A673 (cell line): ENCODE measurements around the gene EXOSC7. TPM values are rescaled to one million over a fixed set of nuclear protein-coding genes. Genes with fewer than 3 reads are reported as not detected.

Source experiments
- BruUV-seq: library from RNA; stranded (reverse); fragments of 400-500 nt; replicated peaks from 2 replicates; lab custom pipeline; 2021; lab: Mats Ljungman, UMichigan
- CTCF ChIA-PET: fragments of 300-600 bp; sonication (Branson Sonifier 250); formaldehyde crosslinking; loops from one replicate; lab custom pipeline; 2022; ENCODE audit warnings: antibody characterized with exemption; lab: Charles Lee
- POLR2A ChIA-PET: fragments of 300-600 bp; sonication (Branson Sonifier 250); formaldehyde crosslinking; loops from one replicate; lab custom pipeline; 2022; ENCODE audit warnings: antibody characterized with exemption; ENCODE audit not compliant: low non-redundant PET; lab: Charles Lee
- DNase-seq: peaks from one replicate; pipeline ENCODE4 v3.0.0-alpha.2; 2015; ENCODE audit warnings: low spot score
- H3K27ac ChIP-seq: fragments of 200-600 bp; sonication (generic); 2 replicates; pipeline ENCODE4 v1.5.1; 2016; ENCODE audit warnings: mixed run types, low read depth, mild to moderate bottlenecking, mixed read lengths, antibody characterized with exemption, low read length; ENCODE audit not compliant: poor library complexity, severe bottlenecking
- H3K27me3 ChIP-seq: fragments of 200-600 bp; sonication (generic); replicated peaks from 2 replicates; pipeline ENCODE4 v1.6.1; 2017; ENCODE audit warnings: mixed run types, low read depth, mild to moderate bottlenecking, mixed read lengths, antibody characterized with exemption, low read length; ENCODE audit not compliant: insufficient read depth, poor library complexity
- H3K36me3 ChIP-seq: fragments of 200-600 bp; sonication (generic); 2 replicates; pipeline ENCODE4 v1.6.1; 2016; ENCODE audit warnings: mixed run types, mild to moderate bottlenecking, mixed read lengths, antibody characterized with exemption, low read length; ENCODE audit not compliant: insufficient read depth, poor library complexity, severe bottlenecking
- H3K4me1 ChIP-seq: fragments of 200-600 bp; sonication (generic); 2 replicates; pipeline ENCODE4 v1.6.1; 2017; ENCODE audit warnings: mixed run types, mild to moderate bottlenecking, mixed read lengths, antibody characterized with exemption, low read length; ENCODE audit not compliant: insufficient read depth, poor library complexity, severe bottlenecking
- H3K4me3 ChIP-seq: fragments of 200-600 bp; sonication (generic); 2 replicates; pipeline ENCODE4 v1.5.1; 2016; ENCODE audit warnings: low read depth, mixed run types, mild to moderate bottlenecking, mixed read lengths, low read length; ENCODE audit not compliant: poor library complexity, severe bottlenecking
- H3K9me3 ChIP-seq: fragments of 200-600 bp; sonication (generic); 2 replicates; pipeline ENCODE4 v1.6.1; 2016; ENCODE audit warnings: mixed run types, low read depth, mild to moderate bottlenecking, mixed read lengths, antibody characterized with exemption, low read length; ENCODE audit not compliant: poor library complexity, severe bottlenecking
- EZH2 ChIP-seq: fragments of 200-600 bp; sonication (generic); IDR thresholded peaks from 2 replicates; pipeline ENCODE4 v1.6.1; 2017; ENCODE audit warnings: borderline replicate concordance, low read depth, mild to moderate bottlenecking, mixed read lengths, antibody characterized with exemption, low read length; ENCODE audit not compliant: poor library complexity, severe bottlenecking
- intact Hi-C: fragments of 100-400 bp; cut with micrococcal nuclease; formaldehyde crosslinking; loops from one replicate; pipeline ENCODE4 v1.10.0; 2022; ENCODE audit not compliant: unreplicated experiment
- total RNA-seq: library from RNA; stranded (reverse); gene quantifications from 2 replicates; pipeline ENCODE4 v1.2.3, GENCODE V29; 2021
- TF ChIP-seq, protein P1 (sequence below): fragments of 300-800, 200-600 bp; sonication (generic); conservative IDR thresholded peaks from 2 replicates; pipeline ENCODE4 v1.5.1; 2017; ENCODE audit warnings: low read depth, mild to moderate bottlenecking, antibody characterized with exemption, low read length, moderate library complexity, mixed read lengths

EXOSC7 gene
- total RNA-seq, 1 experiment from 2014 or later = 47.4 TPM

GRCh38 chr3:44999782-45000181, 23.7 kb downstream of the EXOSC7 start:
- intact Hi-C loops = no loop called here
- no peak for TF ChIP-seq EZH2
- TF ChIP-seq, protein P1, sequence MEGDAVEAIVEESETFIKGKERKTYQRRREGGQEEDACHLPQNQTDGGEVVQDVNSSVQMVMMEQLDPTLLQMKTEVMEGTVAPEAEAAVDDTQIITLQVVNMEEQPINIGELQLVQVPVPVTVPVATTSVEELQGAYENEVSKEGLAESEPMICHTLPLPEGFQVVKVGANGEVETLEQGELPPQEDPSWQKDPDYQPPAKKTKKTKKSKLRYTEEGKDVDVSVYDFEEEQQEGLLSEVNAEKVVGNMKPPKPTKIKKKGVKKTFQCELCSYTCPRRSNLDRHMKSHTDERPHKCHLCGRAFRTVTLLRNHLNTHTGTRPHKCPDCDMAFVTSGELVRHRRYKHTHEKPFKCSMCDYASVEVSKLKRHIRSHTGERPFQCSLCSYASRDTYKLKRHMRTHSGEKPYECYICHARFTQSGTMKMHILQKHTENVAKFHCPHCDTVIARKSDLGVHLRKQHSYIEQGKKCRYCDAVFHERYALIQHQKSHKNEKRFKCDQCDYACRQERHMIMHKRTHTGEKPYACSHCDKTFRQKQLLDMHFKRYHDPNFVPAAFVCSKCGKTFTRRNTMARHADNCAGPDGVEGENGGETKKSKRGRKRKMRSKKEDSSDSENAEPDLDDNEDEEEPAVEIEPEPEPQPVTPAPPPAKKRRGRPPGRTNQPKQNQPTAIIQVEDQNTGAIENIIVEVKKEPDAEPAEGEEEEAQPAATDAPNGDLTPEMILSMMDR = no peak
- H3K4me1 ChIP-seq = peaks cover 24% of the 10 kb centered on the region
- DNase-seq = no peak
- H3K27ac ChIP-seq = no peak overlapping the region
- H3K27me3 ChIP-seq = no peaks in the 10 kb centered on the region
- no peak overlapping the region for H3K4me3 ChIP-seq
- H3K36me3 ChIP-seq = peaks cover 73% of the 10 kb centered on the region
- CTCF ChIA-PET = no interaction called here
- no TSS peak for BruUV-seq
- POLR2A ChIA-PET = no interaction called here
- H3K9me3 ChIP-seq = no peaks in the 10 kb centered on the region

DNA sequence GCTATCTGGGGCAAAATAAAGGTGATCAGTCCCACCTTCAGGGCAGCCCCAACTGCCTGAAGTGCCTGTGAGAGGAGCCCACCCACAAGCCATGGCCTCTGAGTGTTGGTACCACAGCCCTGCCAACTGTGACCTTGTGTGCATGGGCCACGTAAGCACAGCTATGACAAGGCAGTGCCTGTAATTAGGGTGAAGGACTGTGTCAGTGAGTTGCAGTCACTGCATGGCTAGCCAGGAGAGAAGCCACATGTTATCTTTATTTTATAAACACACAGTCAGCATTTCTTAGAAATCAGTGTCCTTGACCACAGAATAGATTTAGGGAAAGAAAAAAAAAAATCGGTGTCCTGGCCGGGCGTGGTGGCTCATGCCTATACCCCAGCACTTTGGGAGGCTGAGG, 24.8 kb downstream of the EXOSC7 start:
- peaks cover 83% of the 10 kb centered on the region for H3K36me3 ChIP-seq
- H3K27me3 ChIP-seq = no peaks in the 10 kb centered on the region
- peaks cover 20% of the 10 kb centered on the region for H3K4me1 ChIP-seq
- BruUV-seq = no TSS peak
- no peak for DNase-seq
- CTCF ChIA-PET = no interaction called here
- TF ChIP-seq, protein P1 = no peak
- TF ChIP-seq EZH2 = no peak
- POLR2A ChIA-PET = no interaction called here
- intact Hi-C loops = no loop called here
- H3K4me3 ChIP-seq = no peak overlapping the region
- H3K27ac ChIP-seq = no peak overlapping the region
- no peaks in the 10 kb centered on the region for H3K9me3 ChIP-seq

DNA sequence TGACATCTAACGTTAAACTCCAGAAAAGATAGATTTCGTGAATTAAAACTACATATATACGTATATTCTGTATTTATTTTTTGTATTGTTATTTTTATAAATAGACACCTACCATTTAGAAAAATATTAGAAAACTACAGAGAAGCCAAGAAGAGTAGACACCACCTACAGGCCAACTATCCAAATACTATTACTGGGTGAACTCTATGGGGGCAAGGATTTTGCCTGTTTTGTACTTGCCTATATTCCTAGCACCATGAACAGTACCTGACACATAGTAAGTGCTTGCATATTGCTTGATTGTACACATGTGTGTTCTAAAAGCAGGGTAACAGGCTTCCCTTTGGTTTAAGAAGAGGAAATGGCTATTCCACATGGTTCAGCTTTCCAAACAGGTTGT, 25.7 kb downstream of the EXOSC7 start:
- Histone ChIP-seq H3K9me3 (no peaks in the 10 kb centered on the region), H3K36me3 (peaks cover 77% of the 10 kb centered on the region), H3K4me3 (no peak overlapping the region), H3K4me1 (peaks cover 11% of the 10 kb centered on the region), H3K27me3 (no peaks in the 10 kb centered on the region), H3K27ac (no peak overlapping the region)
- POLR2A ChIA-PET = no interaction called here
- BruUV-seq = no TSS peak
- intact Hi-C loops = no loop called here
- CTCF ChIA-PET = no interaction called here
- DNase-seq = no peak
- TF ChIP-seq, protein P1 = no peak
- no peak for TF ChIP-seq EZH2
